Loucy (cell line): ENCODE results near the gene AHNAK2.

Experiments used
- CTCF ChIP-seq: fragments of 200-600 bp; sonication (generic); conservative IDR thresholded peaks from 2 replicates; pipeline ENCODE4 v1.5.1; 2014; ENCODE audit warnings: mild to moderate bottlenecking, antibody characterized with exemption, low read length
- EZH2phosphoT487 ChIP-seq: fragments of 200-600 bp; IDR thresholded peaks from 2 replicates; pipeline ENCODE4 v1.6.1; 2018; ENCODE audit warnings: antibody characterized with exemption, mild to moderate bottlenecking, moderate library complexity, borderline replicate concordance

- no peak for TF ChIP-seq EZH2phosphoT487
- no peak for TF ChIP-seq CTCF
Observed at GRCh38 chr14:104948736-104949031, 29.5 kb downstream of the AHNAK2 start.
